Measurements from ENCODE around the gene ZNF276. TPM values are rescaled to one million over a fixed set of nuclear protein-coding genes. Genes with fewer than 3 reads are reported as not detected.
"Not testable (repeated sequence)": the region's sequence is repeated elsewhere in the genome, so short reads cannot be mapped to it uniquely, and the experiment has no call there.

The ZNF276 gene
- total RNA-seq, 2 donors from 2014 or later: 28.2 to 32.6 TPM

GRCh38 chr16:89775223-89775622, 53.9 kb downstream of the ZNF276 start:
- TF ChIP-seq, protein P1, sequence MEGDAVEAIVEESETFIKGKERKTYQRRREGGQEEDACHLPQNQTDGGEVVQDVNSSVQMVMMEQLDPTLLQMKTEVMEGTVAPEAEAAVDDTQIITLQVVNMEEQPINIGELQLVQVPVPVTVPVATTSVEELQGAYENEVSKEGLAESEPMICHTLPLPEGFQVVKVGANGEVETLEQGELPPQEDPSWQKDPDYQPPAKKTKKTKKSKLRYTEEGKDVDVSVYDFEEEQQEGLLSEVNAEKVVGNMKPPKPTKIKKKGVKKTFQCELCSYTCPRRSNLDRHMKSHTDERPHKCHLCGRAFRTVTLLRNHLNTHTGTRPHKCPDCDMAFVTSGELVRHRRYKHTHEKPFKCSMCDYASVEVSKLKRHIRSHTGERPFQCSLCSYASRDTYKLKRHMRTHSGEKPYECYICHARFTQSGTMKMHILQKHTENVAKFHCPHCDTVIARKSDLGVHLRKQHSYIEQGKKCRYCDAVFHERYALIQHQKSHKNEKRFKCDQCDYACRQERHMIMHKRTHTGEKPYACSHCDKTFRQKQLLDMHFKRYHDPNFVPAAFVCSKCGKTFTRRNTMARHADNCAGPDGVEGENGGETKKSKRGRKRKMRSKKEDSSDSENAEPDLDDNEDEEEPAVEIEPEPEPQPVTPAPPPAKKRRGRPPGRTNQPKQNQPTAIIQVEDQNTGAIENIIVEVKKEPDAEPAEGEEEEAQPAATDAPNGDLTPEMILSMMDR (conservative IDR thresholded peaks at IDR 0.05): no peak
- Histone ChIP-seq H3K36me3 (ENCODE audit: control insufficient read depth, insufficient read depth, low read length) (peaks cover 84% of the 10 kb centered on the region), H3K4me1 (ENCODE audit: control insufficient read depth, insufficient read depth, low read length) (no peaks in the 10 kb centered on the region), H3K27me3 (ENCODE audit: control insufficient read depth, insufficient read depth, low read length, poor library complexity, severe bottlenecking) (no peaks in the 10 kb centered on the region), H3K9ac (ENCODE audit: extremely low read depth, low read length, poor library complexity, severe bottlenecking) (no peak overlapping the region), H3K27ac (ENCODE audit: low read depth, low read length) (no peak overlapping the region), H3K4me3 (ENCODE audit: low read length) (no peak overlapping the region), H3K9me3 (ENCODE audit: control insufficient read depth, low read length) (no peaks in the 10 kb centered on the region)
- Mint-ChIP-seq H3K4me3 (no peak overlapping the region), H3K9me3 (no peaks in the 10 kb centered on the region), H3K36me3 (ENCODE audit: low read depth) (peaks cover 78% of the 10 kb centered on the region), H3K27ac (no peak overlapping the region), H3K27me3 (ENCODE audit: insufficient read depth) (no peaks in the 10 kb centered on the region), H3K4me1 (peaks cover 6% of the 10 kb centered on the region)
- DNase-seq: no peak
- WGBS, 2 experiments (ENCODE audit: insufficient coverage in 1 of 2, insufficient read length in 1 of 2): 95 to 97% methylated on average over 13 of the region's 13 CpGs

GRCh38 chr16:89778211-89778610, 56.9 kb downstream of the ZNF276 start:
- WGBS, 2 experiments (ENCODE audit: insufficient coverage in 1 of 2, insufficient read length in 1 of 2): 87 to 99% methylated on average over 3 to 5 of the region's 5 CpGs
- H3K9me3 ChIP-seq (ENCODE audit: control insufficient read depth, low read length); H3K4me1 Mint-ChIP-seq; H3K4me1 ChIP-seq (ENCODE audit: control insufficient read depth, insufficient read depth, low read length); H3K27ac Mint-ChIP-seq; DNase-seq; H3K27me3 ChIP-seq (ENCODE audit: control insufficient read depth, insufficient read depth, low read length, poor library complexity, severe bottlenecking); H3K4me3 Mint-ChIP-seq; H3K27me3 Mint-ChIP-seq (ENCODE audit: insufficient read depth); H3K4me3 ChIP-seq (ENCODE audit: low read length); H3K9ac ChIP-seq (ENCODE audit: extremely low read depth, low read length, poor library complexity, severe bottlenecking); H3K9me3 Mint-ChIP-seq; H3K27ac ChIP-seq (ENCODE audit: low read depth, low read length): not testable (repeated sequence)
- H3K36me3 ChIP-seq (ENCODE audit: control insufficient read depth, insufficient read depth, low read length): peaks cover 71% of the 10 kb centered on the region
- H3K36me3 Mint-ChIP-seq (ENCODE audit: low read depth): peaks cover 70% of the 10 kb centered on the region

DNA sequence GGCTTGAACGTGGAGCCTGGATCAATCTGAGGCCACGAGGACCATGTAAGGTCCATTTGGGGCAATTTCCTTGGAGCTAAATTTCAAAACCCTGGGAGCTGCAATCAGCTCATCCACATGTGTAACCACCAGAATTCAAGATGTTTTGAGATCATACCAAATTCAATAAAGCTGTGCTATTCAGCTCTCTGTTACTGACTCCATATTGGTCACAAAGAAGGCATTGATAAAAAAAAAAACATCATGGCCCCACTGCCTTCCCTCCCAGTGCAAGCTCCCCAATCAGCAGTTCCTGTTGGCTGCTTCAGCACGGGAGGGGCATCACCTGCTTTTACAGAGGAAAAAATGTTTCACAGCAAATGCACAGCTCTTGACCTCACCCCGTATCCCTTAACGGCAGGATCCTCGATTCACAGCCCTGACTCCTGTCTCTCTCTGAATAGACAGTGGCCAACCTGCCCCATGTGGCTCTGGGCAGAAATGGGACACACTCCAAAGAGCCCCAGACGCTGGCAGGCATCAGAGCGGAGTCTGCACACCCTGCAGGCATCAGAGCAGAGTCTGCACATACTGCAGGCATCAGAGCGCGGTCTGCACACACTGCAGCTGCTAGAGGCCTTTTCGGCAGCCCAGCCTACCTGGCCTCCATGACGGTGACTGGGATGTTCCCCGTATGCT, 58.0 kb downstream of the ZNF276 start:
- TF ChIP-seq, protein P1 (conservative IDR thresholded peaks at IDR 0.05): no peak
- Mint-ChIP-seq H3K9me3 (no peaks in the 10 kb centered on the region), H3K4me1 (peaks cover 9% of the 10 kb centered on the region), H3K27me3 (ENCODE audit: insufficient read depth) (no peaks in the 10 kb centered on the region), H3K4me3 (no peak overlapping the region), H3K36me3 (ENCODE audit: low read depth) (peaks cover 65% of the 10 kb centered on the region), H3K27ac (peak overlapping the region; percentile 70)
- Histone ChIP-seq H3K4me1 (ENCODE audit: control insufficient read depth, insufficient read depth, low read length) (no peaks in the 10 kb centered on the region), H3K9me3 (ENCODE audit: control insufficient read depth, low read length) (no peaks in the 10 kb centered on the region), H3K27me3 (ENCODE audit: control insufficient read depth, insufficient read depth, low read length, poor library complexity, severe bottlenecking) (no peaks in the 10 kb centered on the region), H3K36me3 (ENCODE audit: control insufficient read depth, insufficient read depth, low read length) (peaks cover 66% of the 10 kb centered on the region), H3K27ac (ENCODE audit: low read depth, low read length) (no peak overlapping the region), H3K9ac (ENCODE audit: extremely low read depth, low read length, poor library complexity, severe bottlenecking) (no peak overlapping the region), H3K4me3 (ENCODE audit: low read length) (no peak overlapping the region)
- WGBS, 2 experiments (ENCODE audit: insufficient coverage in 1 of 2, insufficient read length in 1 of 2): 96 to 98% methylated on average over 13 of the region's 13 CpGs
- DNase-seq: no peak

DNA sequence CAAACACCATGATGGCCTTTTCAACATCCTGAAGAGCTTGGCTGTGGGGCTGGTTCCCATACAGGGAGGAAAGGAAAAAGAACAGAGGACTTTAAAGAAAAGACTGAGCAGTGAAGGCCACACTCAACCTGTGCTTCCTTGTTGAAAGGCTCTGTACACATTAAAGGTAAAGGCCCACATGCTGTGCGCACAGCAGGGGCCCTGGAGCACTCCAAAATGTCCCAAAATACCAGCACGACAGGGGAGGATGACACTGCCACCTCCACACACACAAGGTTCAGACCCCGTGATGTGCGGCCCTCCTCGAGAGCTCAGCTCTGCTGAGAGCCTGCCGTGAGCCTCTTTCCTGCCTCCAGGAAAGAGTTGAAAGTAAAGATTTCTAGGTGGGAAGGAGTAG, 58.6 kb downstream of the ZNF276 start:
- peaks cover 67% of the 10 kb centered on the region for H3K36me3 Mint-ChIP-seq (ENCODE audit: low read depth)

More for the DNA sequence above, 58.6 kb downstream of the ZNF276 start:
- H3K4me3 ChIP-seq (ENCODE audit: low read length): no peak overlapping the region
- Mint-ChIP-seq H3K4me3 (no peak overlapping the region), H3K4me1 (peaks cover 9% of the 10 kb centered on the region), H3K27me3 (ENCODE audit: insufficient read depth) (no peaks in the 10 kb centered on the region), H3K9me3 (no peaks in the 10 kb centered on the region), H3K27ac (peak overlapping the region; percentile 70)
- TF ChIP-seq, protein P1 (conservative IDR thresholded peaks at IDR 0.05): no peak
- DNase-seq: no peak
- H3K4me1 ChIP-seq (ENCODE audit: control insufficient read depth, insufficient read depth, low read length): no peaks in the 10 kb centered on the region
- H3K27me3 ChIP-seq (ENCODE audit: control insufficient read depth, insufficient read depth, low read length, poor library complexity, severe bottlenecking): no peaks in the 10 kb centered on the region
- WGBS, 2 experiments (ENCODE audit: insufficient coverage in 1 of 2, insufficient read length in 1 of 2): 76 to 81% methylated on average over 2 to 6 of the region's 6 CpGs
- no peak overlapping the region for H3K9ac ChIP-seq (ENCODE audit: extremely low read depth, low read length, poor library complexity, severe bottlenecking)
- H3K9me3 ChIP-seq (ENCODE audit: control insufficient read depth, low read length): no peaks in the 10 kb centered on the region
- peaks cover 69% of the 10 kb centered on the region for H3K36me3 ChIP-seq (ENCODE audit: control insufficient read depth, insufficient read depth, low read length)
- no peak overlapping the region for H3K27ac ChIP-seq (ENCODE audit: low read depth, low read length)
